Urothelium cell line (cell line): Measurements from ENCODE around the gene HK3.

Experiments used
- DNase-seq: peaks from one replicate; pipeline ENCODE4 v3.0.0; 2011; ENCODE audit warnings: low spot score, mixed read lengths
- FAIRE-seq: peaks from 2 replicates; lab custom pipeline; 2011; peaks lifted over from hg19 to GRCh38; lab: Jason Lieb, UNC

HK3 gene

GRCh38 chr5:176902911-176903664 is 3.9 kb upstream of the HK3 start:
- FAIRE-seq, result no peak
- no peak for DNase-seq

GRCh38 chr5:176902102-176902814 is 3.1 kb upstream of the HK3 start:
- no peak for DNase-seq
- FAIRE-seq, result no peak

- FAIRE-seq (no peak), DNase-seq (no peak)
Measured at GRCh38 chr5:176901260-176902101, 2.3 kb upstream of the HK3 start.

- no peak for FAIRE-seq
- DNase-seq, result no peak
Measured at GRCh38 chr5:176900780-176901204, 1.6 kb upstream of the HK3 start.

- no peak for DNase-seq
- FAIRE-seq, result no peak
Measured at GRCh38 chr5:176899946-176900779, 1.0 kb upstream of the HK3 start.

GRCh38 chr5:176897263-176897662 is 1.9 kb downstream of the HK3 start:
- no peak for FAIRE-seq
- no peak for DNase-seq

- FAIRE-seq, result no peak
- no peak for DNase-seq
Measured at GRCh38 chr5:176895831-176896230, 3.3 kb downstream of the HK3 start.

- FAIRE-seq, result no peak
- no peak for DNase-seq
Measured at GRCh38 chr5:176894298-176894697, 4.8 kb downstream of the HK3 start.

GRCh38 chr5:176892663-176893062 is 6.5 kb downstream of the HK3 start:
- FAIRE-seq (peak; percentile 67), DNase-seq (no peak)

- no peak for DNase-seq
- FAIRE-seq, result no peak
Measured at GRCh38 chr5:176891331-176891958, 7.7 kb downstream of the HK3 start.

GRCh38 chr5:176890455-176891330 is 8.5 kb downstream of the HK3 start:
- no peak for DNase-seq
- no peak for FAIRE-seq

GRCh38 chr5:176889321-176890280 is 9.5 kb downstream of the HK3 start:
- DNase-seq (no peak), FAIRE-seq (peak; percentile 55)

GRCh38 chr5:176888865-176889165 is 10.3 kb downstream of the HK3 start:
- no peak for FAIRE-seq
- no peak for DNase-seq

- FAIRE-seq (no peak), DNase-seq (no peak)
Measured at GRCh38 chr5:176888016-176888864, 10.9 kb downstream of the HK3 start.

- DNase-seq (no peak), FAIRE-seq (no peak)
Measured at GRCh38 chr5:176887252-176887849, 11.8 kb downstream of the HK3 start.

- FAIRE-seq, result no peak
- DNase-seq, result no peak
Measured at GRCh38 chr5:176886336-176887251, 12.6 kb downstream of the HK3 start.
